ENCODE data around the gene DUSP8.

DNA sequence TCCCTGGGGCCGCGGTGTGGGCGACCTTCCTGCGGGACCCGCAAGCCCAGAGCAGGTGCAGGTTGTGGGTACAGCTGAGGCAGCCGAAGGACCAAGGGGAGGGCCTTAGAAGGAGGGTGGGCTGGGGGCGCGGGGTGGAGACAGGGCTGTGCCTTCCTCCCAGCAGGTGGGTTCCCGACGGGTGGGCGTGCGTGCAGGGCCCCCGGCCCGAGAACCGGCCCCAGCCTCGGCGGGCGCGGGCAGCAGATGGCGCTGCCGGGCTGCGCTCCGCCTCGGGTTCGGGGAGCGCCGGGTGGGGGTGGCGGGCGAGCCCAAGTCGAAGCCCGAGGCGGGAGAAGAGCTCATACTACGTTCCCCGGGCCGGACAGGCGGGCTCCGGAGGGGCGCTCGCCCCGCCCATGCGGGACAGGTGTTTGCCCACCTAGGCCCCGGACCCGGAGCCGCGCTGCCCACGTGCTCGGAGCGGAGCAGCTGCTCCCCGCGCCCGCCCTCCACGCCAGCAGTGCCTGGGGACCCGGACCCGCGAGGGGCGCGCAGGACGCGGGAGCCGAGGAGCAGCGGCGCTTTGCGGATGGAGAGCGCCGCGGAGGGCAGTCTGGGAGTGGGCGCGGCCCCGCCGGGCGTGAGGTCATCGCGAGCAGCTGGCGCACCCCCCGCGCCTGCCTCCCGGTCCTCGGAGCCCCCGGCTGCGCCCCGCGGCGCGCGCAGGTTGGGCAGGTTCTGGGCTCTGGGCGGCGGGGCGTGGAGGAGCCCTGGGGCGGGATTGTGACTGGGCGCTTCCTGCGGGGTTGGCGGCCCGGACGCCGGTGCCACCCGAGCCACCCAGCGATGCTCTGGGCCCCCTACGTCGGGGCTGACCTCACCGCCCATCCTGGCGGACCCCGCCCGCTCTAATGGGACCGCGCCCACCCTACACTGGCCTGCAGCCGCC, 25.3 kb downstream of the DUSP8 start:
- TF ChIP-seq, protein P1, sequence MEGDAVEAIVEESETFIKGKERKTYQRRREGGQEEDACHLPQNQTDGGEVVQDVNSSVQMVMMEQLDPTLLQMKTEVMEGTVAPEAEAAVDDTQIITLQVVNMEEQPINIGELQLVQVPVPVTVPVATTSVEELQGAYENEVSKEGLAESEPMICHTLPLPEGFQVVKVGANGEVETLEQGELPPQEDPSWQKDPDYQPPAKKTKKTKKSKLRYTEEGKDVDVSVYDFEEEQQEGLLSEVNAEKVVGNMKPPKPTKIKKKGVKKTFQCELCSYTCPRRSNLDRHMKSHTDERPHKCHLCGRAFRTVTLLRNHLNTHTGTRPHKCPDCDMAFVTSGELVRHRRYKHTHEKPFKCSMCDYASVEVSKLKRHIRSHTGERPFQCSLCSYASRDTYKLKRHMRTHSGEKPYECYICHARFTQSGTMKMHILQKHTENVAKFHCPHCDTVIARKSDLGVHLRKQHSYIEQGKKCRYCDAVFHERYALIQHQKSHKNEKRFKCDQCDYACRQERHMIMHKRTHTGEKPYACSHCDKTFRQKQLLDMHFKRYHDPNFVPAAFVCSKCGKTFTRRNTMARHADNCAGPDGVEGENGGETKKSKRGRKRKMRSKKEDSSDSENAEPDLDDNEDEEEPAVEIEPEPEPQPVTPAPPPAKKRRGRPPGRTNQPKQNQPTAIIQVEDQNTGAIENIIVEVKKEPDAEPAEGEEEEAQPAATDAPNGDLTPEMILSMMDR (IDR thresholded peaks at IDR 0.05; ENCODE audit: low read length), result peak; percentile 71
- TF ChIP-seq EZH2 (IDR thresholded peaks at IDR 0.05; ENCODE audit: borderline replicate concordance, low read length), result no peak

Data from OCI-LY1 (cell line).